Measurements from ENCODE around the gene SNRNP200. TPM values are rescaled to one million over a fixed set of nuclear protein-coding genes. Genes with fewer than 3 reads are reported as not detected.
"Not testable (repeated sequence)": the region's sequence is repeated elsewhere in the genome, so short reads cannot be mapped to it uniquely, and the experiment has no call there.

The SNRNP200 gene
- total RNA-seq, 1 donor from 2014 or later, result 203 TPM

- H3K36me3 Mint-ChIP-seq (ENCODE audit: low read depth), result peaks cover 36% of the 10 kb centered on the region
- H3K4me1 Mint-ChIP-seq, result peaks cover 46% of the 10 kb centered on the region
Measured at GRCh38 chr2:96261328-96262003, 43.9 kb downstream of the SNRNP200 start.

GRCh38 chr2:96260387-96261260 is 44.7 kb downstream of the SNRNP200 start:
- Mint-ChIP-seq H3K4me1 (peaks cover 45% of the 10 kb centered on the region), H3K4me3 (peak overlapping the region; percentile 2), H3K27ac (peak overlapping the region; percentile 77), H3K36me3 (ENCODE audit: low read depth) (peaks cover 40% of the 10 kb centered on the region), H3K9me3 (no peaks in the 10 kb centered on the region), H3K27me3 (no peaks in the 10 kb centered on the region)
- peak; percentile 78 for DNase-seq
- intact Hi-C loops (cut with micrococcal nuclease), result no loop called here

More at GRCh38 chr2:96261328-96262003, 43.9 kb downstream of the SNRNP200 start:
- Mint-ChIP-seq H3K27ac (peak overlapping the region; percentile 20), H3K4me3 (no peak overlapping the region), H3K27me3 (no peaks in the 10 kb centered on the region), H3K9me3 (no peaks in the 10 kb centered on the region)
- intact Hi-C loops (cut with micrococcal nuclease), result no loop called here
- no peak for DNase-seq

- no peaks in the 10 kb centered on the region for H3K27me3 Mint-ChIP-seq
- peaks cover 42% of the 10 kb centered on the region for H3K4me1 Mint-ChIP-seq
- no peak for DNase-seq
- peaks cover 46% of the 10 kb centered on the region for H3K36me3 Mint-ChIP-seq (ENCODE audit: low read depth)
- no peaks in the 10 kb centered on the region for H3K9me3 Mint-ChIP-seq
- H3K27ac Mint-ChIP-seq, result peak overlapping the region; percentile 77
- H3K4me3 Mint-ChIP-seq, result no peak overlapping the region
- intact Hi-C loops (cut with micrococcal nuclease), result no loop called here
Measured at GRCh38 chr2:96259497-96259921, 45.8 kb downstream of the SNRNP200 start.

GRCh38 chr2:96258166-96259022 is 47.0 kb downstream of the SNRNP200 start:
- H3K9me3 Mint-ChIP-seq, result no peaks in the 10 kb centered on the region
- H3K27ac Mint-ChIP-seq, result peak overlapping the region; percentile 8

GRCh38 chr2:96257744-96258143 is 47.6 kb downstream of the SNRNP200 start:
- not testable (repeated sequence) for H3K4me3 Mint-ChIP-seq
- H3K4me1 Mint-ChIP-seq, result peaks cover 28% of the 10 kb centered on the region

More at GRCh38 chr2:96258166-96259022, 47.0 kb downstream of the SNRNP200 start:
- Mint-ChIP-seq H3K27me3 (no peaks in the 10 kb centered on the region), H3K4me1 (peaks cover 31% of the 10 kb centered on the region), H3K36me3 (ENCODE audit: low read depth) (peaks cover 44% of the 10 kb centered on the region), H3K4me3 (no peak overlapping the region)
- intact Hi-C loops (cut with micrococcal nuclease), result no loop called here
- no peak for DNase-seq

GRCh38 chr2:96256611-96257113 is 48.7 kb downstream of the SNRNP200 start:
- Mint-ChIP-seq H3K27ac (peak overlapping the region; percentile 86), H3K4me1 (peaks cover 28% of the 10 kb centered on the region), H3K9me3 (no peaks in the 10 kb centered on the region), H3K4me3 (peak overlapping the region; percentile 64), H3K27me3 (no peaks in the 10 kb centered on the region), H3K36me3 (ENCODE audit: low read depth) (peaks cover 51% of the 10 kb centered on the region)
- no peak for DNase-seq
- intact Hi-C loops (cut with micrococcal nuclease), result no loop called here

More at GRCh38 chr2:96257744-96258143, 47.6 kb downstream of the SNRNP200 start:
- DNase-seq; H3K9me3 Mint-ChIP-seq; intact Hi-C loops (cut with micrococcal nuclease); H3K27me3 Mint-ChIP-seq; H3K27ac Mint-ChIP-seq: not testable (repeated sequence)
- peaks cover 44% of the 10 kb centered on the region for H3K36me3 Mint-ChIP-seq (ENCODE audit: low read depth)

GRCh38 chr2:96254571-96254970 is 50.8 kb downstream of the SNRNP200 start:
- intact Hi-C loops (cut with micrococcal nuclease), result no loop called here
- Mint-ChIP-seq H3K9me3 (no peaks in the 10 kb centered on the region), H3K27me3 (no peaks in the 10 kb centered on the region), H3K4me1 (peaks cover 25% of the 10 kb centered on the region), H3K4me3 (no peak overlapping the region), H3K36me3 (ENCODE audit: low read depth) (peaks cover 53% of the 10 kb centered on the region), H3K27ac (no peak overlapping the region)
- no peak for DNase-seq

GRCh38 chr2:96253006-96253405 is 52.3 kb downstream of the SNRNP200 start:
- Mint-ChIP-seq H3K4me3 (no peak overlapping the region), H3K27ac (no peak overlapping the region), H3K9me3 (no peaks in the 10 kb centered on the region), H3K27me3 (no peaks in the 10 kb centered on the region), H3K36me3 (ENCODE audit: low read depth) (peaks cover 56% of the 10 kb centered on the region), H3K4me1 (peaks cover 21% of the 10 kb centered on the region)
- intact Hi-C loops (cut with micrococcal nuclease), result no loop called here
- DNase-seq, result no peak

- Mint-ChIP-seq H3K4me3 (no peak overlapping the region), H3K4me1 (peaks cover 22% of the 10 kb centered on the region), H3K36me3 (ENCODE audit: low read depth) (peaks cover 60% of the 10 kb centered on the region), H3K27me3 (no peaks in the 10 kb centered on the region), H3K9me3 (no peaks in the 10 kb centered on the region), H3K27ac (peak overlapping the region; percentile 16)
- no peak for DNase-seq
- intact Hi-C loops (cut with micrococcal nuclease), result no loop called here
Measured at GRCh38 chr2:96252526-96252925, 52.8 kb downstream of the SNRNP200 start.

GRCh38 chr2:96251721-96252292 is 53.5 kb downstream of the SNRNP200 start:
- H3K27ac Mint-ChIP-seq, result peak overlapping the region; percentile 55
- peaks cover 21% of the 10 kb centered on the region for H3K4me1 Mint-ChIP-seq
- intact Hi-C loops (cut with micrococcal nuclease), result no loop called here
- DNase-seq, result no peak
- H3K36me3 Mint-ChIP-seq (ENCODE audit: low read depth), result peaks cover 57% of the 10 kb centered on the region
- no peaks in the 10 kb centered on the region for H3K27me3 Mint-ChIP-seq
- H3K9me3 Mint-ChIP-seq, result no peaks in the 10 kb centered on the region
- H3K4me3 Mint-ChIP-seq, result no peak overlapping the region

GRCh38 chr2:96250188-96250587 is 55.2 kb downstream of the SNRNP200 start:
- H3K4me1 Mint-ChIP-seq, result peaks cover 30% of the 10 kb centered on the region
- no peak overlapping the region for H3K4me3 Mint-ChIP-seq
- intact Hi-C loops (cut with micrococcal nuclease), result no loop called here
- H3K9me3 Mint-ChIP-seq, result peaks cover 9% of the 10 kb centered on the region
- H3K36me3 Mint-ChIP-seq (ENCODE audit: low read depth), result peaks cover 54% of the 10 kb centered on the region
- no peaks in the 10 kb centered on the region for H3K27me3 Mint-ChIP-seq
- H3K27ac Mint-ChIP-seq, result peak overlapping the region; percentile 69
- no peak for DNase-seq

GRCh38 chr2:96249654-96250053 is 55.7 kb downstream of the SNRNP200 start:
- Mint-ChIP-seq H3K36me3 (ENCODE audit: low read depth) (peaks cover 54% of the 10 kb centered on the region), H3K4me1 (peaks cover 32% of the 10 kb centered on the region), H3K27me3 (no peaks in the 10 kb centered on the region), H3K4me3 (no peak overlapping the region), H3K27ac (peak overlapping the region; percentile 30), H3K9me3 (peaks cover 9% of the 10 kb centered on the region)
- DNase-seq, result no peak
- intact Hi-C loops (cut with micrococcal nuclease), result no loop called here

GRCh38 chr2:96248624-96249023 is 56.7 kb downstream of the SNRNP200 start:
- Mint-ChIP-seq H3K27me3 (no peaks in the 10 kb centered on the region), H3K4me1 (peaks cover 32% of the 10 kb centered on the region), H3K4me3 (no peak overlapping the region), H3K9me3 (peaks cover 9% of the 10 kb centered on the region), H3K36me3 (ENCODE audit: low read depth) (peaks cover 50% of the 10 kb centered on the region), H3K27ac (no peak overlapping the region)
- no peak for DNase-seq
- intact Hi-C loops (cut with micrococcal nuclease), result no loop called here
